ENCODE results near the gene FERMT2.

GRCh38 chr14:52835122-52835903 is 115.5 kb downstream of the FERMT2 start:
- TF ChIP-seq CTCF (IDR thresholded peaks at IDR 0.05) (no peak), EZH2 (IDR thresholded peaks at IDR 0.05; ENCODE audit: borderline replicate concordance, insufficient read depth, low read depth, low read length, poor library complexity, severe bottlenecking) (no peak)

Measured in B cell (primary cell).